ENCODE results near the gene MYH2.

- TF ChIP-seq CTCF (conservative IDR thresholded peaks at IDR 0.05; ENCODE audit: low read length) = no peak
- TF ChIP-seq EZH2phosphoT487 (IDR thresholded peaks at IDR 0.05; ENCODE audit: borderline replicate concordance) = no peak
These were observed 17.4 kb downstream of the MYH2 start for GRCh38 chr17:10532026-10532425.
